Breast epithelium (tissue), 4 donors: Measurements from ENCODE around the gene KCNJ6. TPM values are rescaled to one million over a fixed set of nuclear protein-coding genes. Genes with fewer than 3 reads are reported as not detected.

Experiments used
- DNase-seq, 2 donors: peaks; one replicate each; pipeline ENCODE4 v3.0.0-alpha.2; 2019; ENCODE audit warnings: low spot score in 2 of 2
- H3K27ac ChIP-seq, 2 donors: fragments of 200-600 bp; sonication (generic) in 1 of 2; one replicate each; pipeline ENCODE4 v1.5.1; 2016 to 2019; ENCODE audit warnings: mild to moderate bottlenecking in 1 of 2
- H3K27me3 ChIP-seq, 2 donors: fragments of 200-600 bp; sonication (generic) in 1 of 2; one replicate each; pipeline versions ENCODE4 v1.5.1 to v1.6.0; 2017 to 2019; ENCODE audit warnings: control low read depth in 1 of 2, mild to moderate bottlenecking in 1 of 2
- H3K36me3 ChIP-seq: fragments of 200-600 bp; one replicate; pipeline ENCODE4 v1.5.1; 2019
- H3K4me1 ChIP-seq, 2 donors: fragments of 200-600 bp; sonication (generic); one replicate each; pipeline ENCODE4 v1.5.1; 2016 to 2019; ENCODE audit warnings: control low read depth in 1 of 2
- H3K4me3 ChIP-seq, 3 donors: fragments of 200-600 bp; sonication (generic); 1 replicate in 2 of 3; 2 replicates in 1 of 3; pipeline ENCODE4 v1.5.1; 2016 to 2019; ENCODE audit warnings: mild to moderate bottlenecking in 3 of 3, moderate library complexity in 2 of 3
- H3K9me3 ChIP-seq, 2 donors: fragments of 200-600 bp; sonication (generic) in 1 of 2; one replicate each; pipeline ENCODE4 v1.5.1; 2016 to 2019; ENCODE audit warnings: control low read depth in 1 of 2
- POLR2A ChIP-seq: fragments of 450-650 bp; IDR thresholded peaks from one replicate; pipeline ENCODE4 v1.6.1; 2016; ENCODE audit warnings: antibody characterized with exemption, mild to moderate bottlenecking, moderate library complexity
- POLR2AphosphoS5 ChIP-seq, 3 donors: sonication (generic); formaldehyde crosslinking; IDR thresholded peaks; one replicate each; pipeline ENCODE4 v1.6.1; 2017; ENCODE audit warnings: antibody characterized with exemption in 3 of 3
- intact Hi-C: fragments of 100-400 bp; cut with DNase I; formaldehyde crosslinking; loops from one replicate; pipeline ENCODE4 v1.15.1; 2023; ENCODE audit warnings: low total_unique reads
- total RNA-seq, 3 donors: library from RNA; depleted of rRNA; stranded (reverse); fragments of >200 nt; gene quantifications; one replicate each; pipeline ENCODE4 v1.1.0, GENCODE V29; 2016
- TF ChIP-seq, protein P1 (sequence below), 3 donors: fragments of 450-650 bp; IDR thresholded peaks; one replicate each; pipeline ENCODE4 v1.5.1; 2016 to 2017; ENCODE audit warnings: antibody characterized with exemption in 3 of 3, mild to moderate bottlenecking in 3 of 3, moderate library complexity in 3 of 3

KCNJ6 gene
- total RNA-seq, 3 donors from 2014 or later, result not detected

GRCh38 chr21:37800456-37801061 lies 115.7 kb downstream of the KCNJ6 start:
- no peak for DNase-seq
- intact Hi-C loops, result no loop called here
- Histone ChIP-seq H3K9me3 (peaks cover 0 to 4% of the 10 kb centered on the region in 2 donors), H3K27ac (no peak overlapping the region), H3K36me3 (no peaks in the 10 kb centered on the region), H3K4me3 (no peak overlapping the region), H3K4me1 (no peaks in the 10 kb centered on the region), H3K27me3 (peaks cover 0 to 13% of the 10 kb centered on the region in 2 donors)
- TF ChIP-seq POLR2A (no peak), POLR2AphosphoS5 (IDR thresholded peaks at IDR 0.05) (no peak)
- TF ChIP-seq, protein P1, sequence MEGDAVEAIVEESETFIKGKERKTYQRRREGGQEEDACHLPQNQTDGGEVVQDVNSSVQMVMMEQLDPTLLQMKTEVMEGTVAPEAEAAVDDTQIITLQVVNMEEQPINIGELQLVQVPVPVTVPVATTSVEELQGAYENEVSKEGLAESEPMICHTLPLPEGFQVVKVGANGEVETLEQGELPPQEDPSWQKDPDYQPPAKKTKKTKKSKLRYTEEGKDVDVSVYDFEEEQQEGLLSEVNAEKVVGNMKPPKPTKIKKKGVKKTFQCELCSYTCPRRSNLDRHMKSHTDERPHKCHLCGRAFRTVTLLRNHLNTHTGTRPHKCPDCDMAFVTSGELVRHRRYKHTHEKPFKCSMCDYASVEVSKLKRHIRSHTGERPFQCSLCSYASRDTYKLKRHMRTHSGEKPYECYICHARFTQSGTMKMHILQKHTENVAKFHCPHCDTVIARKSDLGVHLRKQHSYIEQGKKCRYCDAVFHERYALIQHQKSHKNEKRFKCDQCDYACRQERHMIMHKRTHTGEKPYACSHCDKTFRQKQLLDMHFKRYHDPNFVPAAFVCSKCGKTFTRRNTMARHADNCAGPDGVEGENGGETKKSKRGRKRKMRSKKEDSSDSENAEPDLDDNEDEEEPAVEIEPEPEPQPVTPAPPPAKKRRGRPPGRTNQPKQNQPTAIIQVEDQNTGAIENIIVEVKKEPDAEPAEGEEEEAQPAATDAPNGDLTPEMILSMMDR (IDR thresholded peaks at IDR 0.05), result no peak

GRCh38 chr21:37800057-37800455 lies 116.2 kb downstream of the KCNJ6 start:
- Histone ChIP-seq H3K27me3 (peaks cover 0 to 13% of the 10 kb centered on the region in 2 donors), H3K4me1 (no peaks in the 10 kb centered on the region), H3K4me3 (no peak overlapping the region), H3K27ac (no peak overlapping the region), H3K36me3 (no peaks in the 10 kb centered on the region), H3K9me3 (peaks cover 0 to 4% of the 10 kb centered on the region in 2 donors)
- intact Hi-C loops, result no loop called here
- TF ChIP-seq POLR2A (no peak), POLR2AphosphoS5 (IDR thresholded peaks at IDR 0.05) (no peak)
- TF ChIP-seq, protein P1 (IDR thresholded peaks at IDR 0.05), result no peak
- DNase-seq, result no peak

GRCh38 chr21:37799211-37800056 lies 116.8 kb downstream of the KCNJ6 start:
- no peak for DNase-seq
- Histone ChIP-seq H3K4me3 (no peak overlapping the region), H3K27me3 (peaks cover 0 to 13% of the 10 kb centered on the region in 2 donors), H3K36me3 (no peaks in the 10 kb centered on the region), H3K9me3 (peaks cover 0 to 3% of the 10 kb centered on the region in 2 donors), H3K27ac (no peak overlapping the region), H3K4me1 (no peaks in the 10 kb centered on the region)
- TF ChIP-seq POLR2AphosphoS5 (IDR thresholded peaks at IDR 0.05), result no peak
- TF ChIP-seq, protein P1 (IDR thresholded peaks at IDR 0.05), result no peak
- no peak for TF ChIP-seq POLR2A
- intact Hi-C loops, result no loop called here

GRCh38 chr21:37797403-37797802 lies 118.9 kb downstream of the KCNJ6 start:
- Histone ChIP-seq H3K27me3 (peaks cover 0 to 9% of the 10 kb centered on the region in 2 donors), H3K36me3 (no peaks in the 10 kb centered on the region), H3K9me3 (no peaks in the 10 kb centered on the region), H3K4me1 (no peaks in the 10 kb centered on the region), H3K4me3 (no peak overlapping the region), H3K27ac (no peak overlapping the region)
- no peak for DNase-seq
- TF ChIP-seq POLR2A (no peak), POLR2AphosphoS5 (IDR thresholded peaks at IDR 0.05) (no peak)
- TF ChIP-seq, protein P1 (IDR thresholded peaks at IDR 0.05), result no peak
- intact Hi-C loops, result no loop called here

- Histone ChIP-seq H3K9me3 (no peaks in the 10 kb centered on the region), H3K36me3 (no peaks in the 10 kb centered on the region), H3K27me3 (no peaks in the 10 kb centered on the region), H3K4me1 (no peaks in the 10 kb centered on the region), H3K27ac (no peak overlapping the region), H3K4me3 (no peak overlapping the region)
- intact Hi-C loops, result no loop called here
- TF ChIP-seq POLR2AphosphoS5 (IDR thresholded peaks at IDR 0.05) (no peak), POLR2A (no peak)
- TF ChIP-seq, protein P1 (IDR thresholded peaks at IDR 0.05), result no peak
- DNase-seq, result no peak
Measured at GRCh38 chr21:37796011-37796410, 120.2 kb downstream of the KCNJ6 start.
